SKM-1 (cell line): ENCODE data around the gene RAB33B.

Source experiments
- DNase-seq: peaks from one replicate; lab custom pipeline; 2025; ENCODE audit not compliant: unreplicated experiment; lab: John Stamatoyannopoulos, UW

RAB33B gene

DNA sequence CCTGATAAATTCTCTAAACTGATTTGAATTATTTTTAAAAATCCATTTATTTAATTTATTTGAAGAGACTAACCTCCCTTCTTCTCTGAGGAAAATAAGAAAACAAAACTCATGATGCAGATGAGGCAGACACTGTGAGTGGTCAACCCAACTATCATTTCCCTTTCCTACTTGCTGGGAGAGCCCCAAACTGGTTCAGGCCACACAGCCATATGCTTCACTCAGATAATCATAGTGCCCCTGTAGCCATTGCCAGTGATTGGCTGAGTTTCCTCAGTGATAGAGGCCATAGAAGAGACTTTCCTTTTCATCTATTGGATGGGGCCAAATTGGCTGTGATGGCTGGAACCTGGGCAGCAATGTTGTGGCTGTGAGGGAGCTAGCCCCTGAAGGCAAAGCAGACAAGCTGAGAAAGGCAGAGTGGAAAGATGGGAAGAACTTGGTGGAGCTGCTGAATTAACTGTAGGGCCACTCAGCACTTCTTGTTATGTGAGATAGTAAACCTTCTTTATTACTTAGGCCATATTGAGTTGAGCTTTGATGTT is 49.8 kb downstream of the RAB33B start:
- no peak for DNase-seq

DNA sequence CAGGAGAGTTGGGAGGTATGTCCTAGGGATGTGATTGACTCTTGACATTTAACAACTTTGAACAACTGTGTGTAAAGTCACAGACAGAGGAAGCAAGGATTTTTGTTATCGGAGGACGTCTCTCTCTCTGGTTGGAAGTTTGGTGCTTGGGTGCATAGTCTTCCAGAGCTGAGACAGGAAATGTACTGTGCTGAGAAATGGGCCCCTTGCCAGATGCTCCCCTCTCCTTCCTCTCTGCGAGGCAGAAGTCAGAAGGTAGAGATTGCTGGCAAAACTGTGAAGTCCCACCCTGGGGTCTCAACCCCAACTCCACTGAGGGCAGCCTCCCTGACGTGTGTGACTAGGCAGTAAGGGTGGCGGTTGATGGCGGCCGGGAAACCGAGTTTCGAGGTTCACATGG is 52.9 kb downstream of the RAB33B start:
- DNase-seq = no peak

DNA sequence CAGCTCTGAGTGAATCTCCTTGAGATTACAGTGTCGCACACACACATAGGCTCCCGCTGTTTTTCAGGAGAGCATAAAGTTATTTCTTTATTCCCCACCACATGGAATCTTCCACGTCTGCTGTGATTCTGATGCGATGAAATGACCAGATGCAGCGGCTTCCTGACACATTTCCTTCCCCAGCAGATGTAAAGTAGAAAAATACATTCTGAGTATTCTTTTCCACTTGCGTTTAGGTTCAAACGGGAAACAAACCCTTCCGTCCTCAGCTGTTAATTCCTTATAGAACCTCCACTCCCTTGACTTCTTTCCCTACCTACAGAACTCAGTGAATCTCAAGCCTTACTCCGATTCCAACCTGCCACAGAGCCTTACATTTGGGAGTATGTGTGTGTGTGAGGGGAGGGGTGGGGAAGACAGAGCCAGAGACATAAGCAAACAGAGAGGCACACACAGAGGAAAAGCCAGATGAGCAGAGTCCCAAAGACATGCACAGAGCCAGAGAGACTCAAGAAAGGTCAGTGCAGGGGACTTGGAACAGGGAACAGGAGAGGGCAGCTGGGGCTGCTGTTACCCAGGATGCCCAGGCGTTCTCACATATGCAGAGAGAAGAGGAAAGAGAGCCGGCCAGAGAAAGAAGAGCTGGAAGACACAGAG is 54.8 kb downstream of the RAB33B start:
- no peak for DNase-seq

DNA sequence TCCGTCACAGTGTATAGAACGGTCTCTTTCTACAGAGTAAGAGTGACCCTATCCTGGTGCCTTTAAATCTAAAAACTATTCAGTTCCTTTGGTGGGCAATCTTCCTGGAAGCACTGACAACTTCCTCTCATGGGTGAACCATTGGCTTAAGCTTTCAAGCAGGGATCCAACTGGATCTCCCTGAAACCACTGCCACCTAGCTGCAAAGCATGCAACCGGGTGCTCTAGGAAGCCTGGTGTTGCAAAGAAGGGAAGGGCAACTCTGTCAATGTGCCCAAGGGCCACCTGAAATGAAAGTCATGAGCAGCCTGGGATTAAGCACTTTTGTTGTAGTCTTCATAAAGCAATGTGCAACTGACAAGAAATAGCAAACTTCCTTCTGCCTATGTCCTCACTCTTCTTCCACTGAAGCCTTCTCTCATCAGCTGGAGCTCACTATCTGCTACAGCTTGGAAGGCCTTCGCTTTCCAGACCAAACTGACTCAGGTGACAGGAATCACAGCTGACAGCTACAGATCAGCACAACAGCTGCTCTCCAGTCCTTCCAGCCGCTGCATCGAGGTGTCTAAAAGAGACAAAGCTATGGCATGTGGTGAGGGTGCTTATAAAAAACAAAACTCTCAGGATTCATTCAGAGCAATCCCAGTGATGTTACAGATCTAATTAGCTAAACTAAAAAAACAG is 55.9 kb downstream of the RAB33B start:
- DNase-seq = no peak

DNA sequence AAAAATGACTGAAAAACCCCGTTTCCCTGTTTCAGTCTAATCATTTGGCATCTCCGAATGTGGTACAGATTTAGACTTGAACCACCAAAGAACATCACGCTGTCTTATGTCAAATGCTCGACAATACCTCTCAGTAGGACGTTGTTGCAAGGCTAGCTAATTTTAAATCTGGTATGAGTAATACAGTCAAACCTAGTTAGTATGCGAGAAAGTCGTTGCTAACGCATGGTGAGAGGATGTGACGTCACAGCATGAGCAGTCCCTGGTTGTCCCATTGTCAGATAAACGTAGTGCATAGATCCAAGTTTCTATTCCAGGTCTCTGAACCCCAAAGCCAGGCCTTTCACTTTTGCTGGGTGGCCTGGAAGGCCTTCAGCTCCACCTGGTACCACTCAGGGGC is 57.4 kb downstream of the RAB33B start:
- no peak for DNase-seq

DNA sequence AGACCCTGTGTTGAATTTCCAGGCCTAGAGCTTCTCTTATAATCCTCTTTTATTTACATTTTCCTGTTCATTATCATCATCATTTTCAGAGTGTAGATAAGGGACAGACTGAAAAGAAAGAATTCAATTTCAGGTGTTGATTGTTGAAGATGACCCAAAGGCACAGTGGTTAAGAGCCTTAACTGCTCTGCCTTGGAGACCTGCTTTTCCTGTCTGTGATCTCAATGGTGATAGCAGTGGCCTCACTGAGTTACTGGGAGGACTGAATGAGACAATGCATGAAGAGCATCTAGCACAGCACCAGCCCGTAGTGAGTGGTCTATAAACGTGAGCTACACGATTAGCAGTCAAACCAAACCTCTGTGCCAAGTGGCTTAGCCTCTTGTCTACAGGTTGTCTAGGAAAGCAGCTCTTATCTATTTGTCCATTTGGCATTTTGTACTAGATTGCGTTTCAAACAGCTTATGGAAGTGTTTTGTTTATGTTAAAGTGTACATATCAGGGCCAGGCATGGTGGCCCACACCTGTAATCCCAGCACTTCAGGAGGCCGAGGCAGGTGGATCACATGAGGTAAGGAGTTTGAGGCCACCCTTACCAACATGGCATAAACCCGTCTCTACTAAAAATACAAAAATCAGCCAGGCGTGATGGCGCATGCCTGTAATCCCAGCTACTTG is 60.6 kb downstream of the RAB33B start:
- DNase-seq = no peak

DNA sequence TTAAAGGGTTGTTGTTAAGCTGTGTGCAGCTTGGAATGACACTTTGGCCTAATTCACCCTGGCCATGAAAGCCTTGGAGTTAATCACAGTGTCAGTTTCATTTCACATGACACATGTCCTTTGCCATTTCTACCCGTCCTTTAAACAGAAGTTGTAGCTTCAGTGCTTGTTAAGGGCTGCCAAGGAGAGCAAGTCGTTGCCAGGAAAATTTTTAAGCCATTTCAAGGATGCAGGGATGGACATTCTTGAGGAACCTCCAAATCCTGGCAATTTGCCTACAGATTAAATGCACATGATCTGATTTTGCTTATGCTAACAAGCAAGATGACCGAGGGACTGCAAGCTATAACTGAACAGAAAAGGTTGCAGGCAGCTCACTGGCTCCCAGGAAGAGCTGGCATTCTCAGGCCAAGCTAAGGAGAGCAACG is 61.6 kb downstream of the RAB33B start:
- DNase-seq = no peak

DNA sequence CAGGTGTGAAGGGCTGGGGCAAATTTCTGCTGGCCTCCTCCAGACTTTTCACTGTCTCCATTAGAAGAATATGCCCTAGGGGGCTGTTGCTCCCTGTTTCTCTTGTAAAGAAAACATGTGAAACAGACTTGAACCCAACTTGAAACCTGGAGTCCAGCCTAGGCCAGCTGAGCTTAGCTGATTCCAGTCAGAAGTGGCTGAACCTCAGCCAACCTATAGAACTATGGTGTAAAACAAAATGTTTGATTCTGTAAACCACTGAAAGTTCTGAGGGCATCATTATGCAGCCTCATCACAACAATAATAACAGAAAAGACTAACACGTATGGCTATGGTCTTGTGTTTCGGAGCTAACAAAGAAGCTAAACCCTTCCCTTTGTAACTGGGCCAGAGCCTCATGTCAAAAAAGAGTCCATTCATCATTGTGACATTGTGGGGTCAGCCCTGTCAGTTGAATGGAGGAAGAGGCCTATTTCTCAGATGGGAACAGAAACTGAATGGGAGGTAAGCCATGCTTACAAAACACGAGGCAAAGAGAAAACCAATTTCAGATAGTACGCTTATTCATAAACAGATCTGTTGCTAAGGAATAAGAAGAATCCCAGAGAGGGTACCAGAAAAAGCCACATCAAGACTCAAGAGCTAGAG is 68.0 kb downstream of the RAB33B start:
- DNase-seq = no peak

DNA sequence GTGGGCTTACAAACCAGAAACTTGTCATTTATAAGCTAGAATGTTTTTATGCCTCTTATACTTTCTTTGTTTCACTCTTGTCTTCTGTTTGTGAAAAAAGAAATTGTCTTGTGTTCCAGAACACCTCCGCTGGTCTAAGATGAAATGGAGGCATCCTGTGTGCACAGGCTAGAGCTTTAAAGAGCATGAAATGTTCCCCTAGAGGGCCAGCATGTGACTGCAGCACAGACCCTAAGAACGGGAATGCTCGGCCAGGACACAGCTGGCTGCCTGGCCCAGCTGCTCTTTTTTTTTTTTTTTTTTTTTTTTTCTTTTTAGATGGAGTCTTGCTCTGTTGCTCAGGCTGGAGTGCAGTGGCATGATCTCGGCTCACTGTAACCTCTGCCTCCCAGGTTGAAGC is 68.5 kb downstream of the RAB33B start:
- no peak for DNase-seq

DNA sequence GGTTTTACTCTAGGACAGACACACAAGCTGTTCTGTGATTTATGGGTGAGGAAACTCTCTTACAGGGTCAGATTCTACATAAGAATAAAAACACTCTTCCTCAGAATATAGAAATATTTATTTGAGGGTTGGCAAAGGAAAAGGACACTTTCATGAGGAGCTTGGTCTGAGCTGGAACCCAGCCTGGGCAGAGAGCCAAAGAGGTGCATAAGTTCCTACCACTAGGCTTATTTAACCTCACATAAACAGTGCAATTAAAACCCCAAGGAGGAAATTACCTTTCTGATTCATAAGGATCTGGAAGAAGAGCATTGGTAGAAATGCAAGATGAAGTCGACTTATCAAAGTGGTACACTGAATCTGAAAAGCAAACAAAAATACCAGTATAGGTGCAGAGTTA is 69.2 kb downstream of the RAB33B start:
- DNase-seq = no peak

DNA sequence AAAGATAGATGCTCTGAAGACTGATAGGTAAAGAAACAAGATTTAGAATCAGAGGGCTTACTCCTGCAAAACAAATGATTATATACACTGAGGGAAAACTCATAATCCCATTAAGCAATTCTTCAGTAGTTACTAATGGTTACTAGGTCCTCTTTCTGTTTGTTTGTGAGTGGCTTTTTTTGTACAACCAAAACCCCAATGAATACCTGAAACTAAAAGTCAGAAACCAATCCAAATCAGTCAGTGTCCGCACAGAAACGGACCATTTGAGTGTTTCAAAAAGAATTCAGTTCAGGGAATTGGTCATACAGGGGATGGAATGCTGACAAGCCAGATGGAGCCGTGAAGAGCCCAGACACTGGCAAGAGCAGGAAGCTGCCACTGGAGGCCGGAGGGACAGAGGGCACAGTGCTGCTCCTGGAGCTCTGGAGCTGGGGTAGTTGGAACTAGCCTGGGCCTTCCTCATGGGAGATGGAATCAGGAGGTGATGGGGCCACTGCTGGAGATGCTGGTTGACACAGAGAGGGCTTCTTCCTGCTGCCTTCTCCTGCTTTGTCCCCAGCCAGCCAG is 70.2 kb downstream of the RAB33B start:
- no peak for DNase-seq

DNA sequence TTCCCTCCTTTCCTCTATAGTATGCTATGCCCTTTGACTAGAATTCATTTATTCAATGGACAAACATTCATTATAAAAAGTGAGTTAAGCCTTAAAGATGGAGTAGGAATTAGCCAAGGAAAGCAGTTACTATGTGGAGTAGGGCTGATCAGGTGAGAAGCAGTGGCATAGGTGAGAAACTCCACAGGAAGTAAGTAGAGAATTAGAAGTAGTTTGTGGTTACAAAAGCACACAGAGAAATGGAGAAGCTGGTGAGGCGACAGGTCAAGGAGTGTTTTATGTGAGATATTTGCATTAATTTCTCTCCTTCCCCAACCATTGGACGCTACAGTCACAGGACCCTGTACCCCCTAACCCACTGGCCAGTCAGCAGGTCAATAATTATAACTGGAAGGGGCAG is 71.5 kb downstream of the RAB33B start:
- DNase-seq = no peak
